Suppressor macrophage (primary cell): ENCODE results near the gene NSMCE1.

ENCODE experiments used
- DNase-seq, 4 experiments: peaks; one replicate each; pipeline ENCODE4 v3.0.0-alpha.2; 2020 to 2022

NSMCE1 gene

GRCh38 chr16:27230562-27231001 lies 38.0 kb downstream of the NSMCE1 start:
- DNase-seq, result no peak

GRCh38 chr16:27229891-27230470 lies 38.6 kb downstream of the NSMCE1 start:
- no peak for DNase-seq

- DNase-seq, result peak; percentile 64 to 86 (median 84)
Observed at GRCh38 chr16:27228621-27229501, 39.7 kb downstream of the NSMCE1 start.

GRCh38 chr16:27228045-27228444 lies 40.5 kb downstream of the NSMCE1 start:
- no peak for DNase-seq

GRCh38 chr16:27226976-27227705 lies 41.4 kb downstream of the NSMCE1 start:
- DNase-seq, result no peak

- DNase-seq, result no peak
Observed at GRCh38 chr16:27226476-27226875, 42.1 kb downstream of the NSMCE1 start.

- no peak for DNase-seq
Observed at GRCh38 chr16:27225536-27226360, 42.8 kb downstream of the NSMCE1 start.

GRCh38 chr16:27224741-27225300 lies 43.8 kb downstream of the NSMCE1 start:
- no peak for DNase-seq

GRCh38 chr16:27224271-27224737 lies 44.3 kb downstream of the NSMCE1 start:
- no peak for DNase-seq

GRCh38 chr16:27223701-27224100 lies 44.9 kb downstream of the NSMCE1 start:
- no peak for DNase-seq

- no peak for DNase-seq
Observed at GRCh38 chr16:27223226-27223610, 45.4 kb downstream of the NSMCE1 start.

GRCh38 chr16:27222249-27223225 lies 46.0 kb downstream of the NSMCE1 start:
- DNase-seq, result no peak

- DNase-seq, result no peak
Observed at GRCh38 chr16:27221576-27222248, 46.9 kb downstream of the NSMCE1 start.

- DNase-seq, result no peak
Observed at GRCh38 chr16:27220991-27221390, 47.6 kb downstream of the NSMCE1 start.

- no peak for DNase-seq
Observed at GRCh38 chr16:27220527-27220926, 48.0 kb downstream of the NSMCE1 start.

GRCh38 chr16:27220120-27220519 lies 48.5 kb downstream of the NSMCE1 start:
- DNase-seq, result no peak

GRCh38 chr16:27219161-27219560 lies 49.4 kb downstream of the NSMCE1 start:
- no peak for DNase-seq

- DNase-seq, result no peak
Observed at GRCh38 chr16:27218756-27219155, 49.8 kb downstream of the NSMCE1 start.

- DNase-seq, result no peak
Observed at GRCh38 chr16:27217256-27217655, 51.3 kb downstream of the NSMCE1 start.

- no peak for DNase-seq
Observed at GRCh38 chr16:27216297-27216885, 52.2 kb downstream of the NSMCE1 start.
